Measurements from ENCODE around the gene TAF11L5. TPM values are rescaled to one million over a fixed set of nuclear protein-coding genes. Genes with fewer than 3 reads are reported as not detected.

The TAF11L5 gene
- total RNA-seq: not detected in 2 replicates

GRCh38 chr5:17524935-17525334 lies at the start of gene TAF11L5:
Gene TAF11L5, plus strand, starts transcription at chr5:17525235.

GRCh38 chr5:17497931-17498330 lies 27.1 kb upstream of the TAF11L5 start, which contains the start of gene TAF11L2:
Gene TAF11L2, plus strand, starts transcription at chr5:17498231.

GRCh38 chr5:17518067-17518466 lies 7.0 kb upstream of the TAF11L5 start, which contains the start of gene TAF11L3:
Gene TAF11L3, plus strand, starts transcription at chr5:17518367.

GRCh38 chr5:17521501-17521900 lies 3.5 kb upstream of the TAF11L5 start, which contains the start of gene TAF11L4:
Gene TAF11L4, plus strand, starts transcription at chr5:17521801.

DNA sequence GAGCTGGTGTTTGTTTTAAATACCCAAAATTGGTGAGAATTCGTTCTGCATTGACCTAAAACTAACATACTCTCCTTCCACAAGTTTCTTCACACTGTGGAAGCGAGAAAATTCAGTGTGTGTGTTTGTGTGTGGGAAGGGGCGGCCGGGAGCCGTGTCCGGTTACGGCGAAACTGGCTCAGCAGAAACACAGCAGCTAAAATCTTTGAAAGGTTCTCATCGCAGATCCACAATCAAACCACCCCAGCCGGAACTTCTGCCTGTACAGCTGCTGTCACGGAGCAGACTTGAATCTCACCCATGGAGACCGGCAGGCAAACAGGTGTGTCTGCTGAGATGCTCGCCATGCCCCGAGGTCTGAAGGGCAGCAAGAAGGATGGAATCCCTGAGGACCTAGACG lies 3.3 kb downstream of the TAF11L5 start, which contains the start of gene TAF11L6:
TSS of gene TAF11L6 (plus strand) at position 301 of the 400 bp plus-strand sequence.

Other genes with a start within 250 kb of the TAF11L5 start
- gene TAF11L2, start 27.0 kb upstream of the TAF11L5 start, total RNA-seq: not detected in 2 replicates
- gene TAF11L3, start 6.9 kb upstream of the TAF11L5 start, total RNA-seq: not detected in 2 replicates
- not detected in 2 replicates for gene TAF11L4, start 3.4 kb upstream of the TAF11L5 start, total RNA-seq
- not detected in 2 replicates for gene TAF11L6, start 3.4 kb downstream of the TAF11L5 start, total RNA-seq
- not detected in 2 replicates for gene TAF11L7, start 60.5 kb downstream of the TAF11L5 start, total RNA-seq
- not detected in 2 replicates for gene TAF11L8, start 65.7 kb downstream of the TAF11L5 start, total RNA-seq
- not detected in 2 replicates for gene TAF11L9, start 69.2 kb downstream of the TAF11L5 start, total RNA-seq
- not detected in 2 replicates for gene TAF11L10, start 72.6 kb downstream of the TAF11L5 start, total RNA-seq
- gene TAF11L11, start 78.9 kb downstream of the TAF11L5 start, total RNA-seq: not detected in 2 replicates
- gene TAF11L12, start 85.2 kb downstream of the TAF11L5 start, total RNA-seq: not detected in 2 replicates
- gene TAF11L13, start 106.9 kb downstream of the TAF11L5 start, total RNA-seq: not detected in 2 replicates
- gene TAF11L14, start 109.2 kb downstream of the TAF11L5 start, total RNA-seq: not detected in 2 replicates